Epithelial cell of proximal tubule (primary cell): Measurements from ENCODE around the gene NACAD. TPM values are rescaled to one million over a fixed set of nuclear protein-coding genes. Genes with fewer than 3 reads are reported as not detected.

ENCODE experiments used
- DNase-seq: peaks from one replicate; pipeline ENCODE4 v3.0.0-alpha.2; 2011; ENCODE audit warnings: low read depth
- H3K4me3 ChIP-seq: 2 replicates; pipeline ENCODE4 v1.5.1; 2011; ENCODE audit warnings: low read depth, mild to moderate bottlenecking, low read length
- total RNA-seq: library from RNA; depleted of rRNA; stranded (reverse); fragments of >200 nt; gene quantifications from 2 replicates; pipeline ENCODE4 v1.2.3, GENCODE V29; 2015
- TF ChIP-seq, protein P1 (sequence below): conservative IDR thresholded peaks from 2 replicates; pipeline ENCODE4 v1.5.1; 2012; ENCODE audit warnings: low read depth, mild to moderate bottlenecking, low read length

NACAD gene
- total RNA-seq, 1 donor from 2014 or later, result 7.9 TPM

GRCh38 chr7:45100761-45101480 is 12.2 kb upstream of the NACAD start:
- DNase-seq, result no peak
- no peak overlapping the region for H3K4me3 ChIP-seq
- TF ChIP-seq, protein P1, sequence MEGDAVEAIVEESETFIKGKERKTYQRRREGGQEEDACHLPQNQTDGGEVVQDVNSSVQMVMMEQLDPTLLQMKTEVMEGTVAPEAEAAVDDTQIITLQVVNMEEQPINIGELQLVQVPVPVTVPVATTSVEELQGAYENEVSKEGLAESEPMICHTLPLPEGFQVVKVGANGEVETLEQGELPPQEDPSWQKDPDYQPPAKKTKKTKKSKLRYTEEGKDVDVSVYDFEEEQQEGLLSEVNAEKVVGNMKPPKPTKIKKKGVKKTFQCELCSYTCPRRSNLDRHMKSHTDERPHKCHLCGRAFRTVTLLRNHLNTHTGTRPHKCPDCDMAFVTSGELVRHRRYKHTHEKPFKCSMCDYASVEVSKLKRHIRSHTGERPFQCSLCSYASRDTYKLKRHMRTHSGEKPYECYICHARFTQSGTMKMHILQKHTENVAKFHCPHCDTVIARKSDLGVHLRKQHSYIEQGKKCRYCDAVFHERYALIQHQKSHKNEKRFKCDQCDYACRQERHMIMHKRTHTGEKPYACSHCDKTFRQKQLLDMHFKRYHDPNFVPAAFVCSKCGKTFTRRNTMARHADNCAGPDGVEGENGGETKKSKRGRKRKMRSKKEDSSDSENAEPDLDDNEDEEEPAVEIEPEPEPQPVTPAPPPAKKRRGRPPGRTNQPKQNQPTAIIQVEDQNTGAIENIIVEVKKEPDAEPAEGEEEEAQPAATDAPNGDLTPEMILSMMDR, result no peak

DNA sequence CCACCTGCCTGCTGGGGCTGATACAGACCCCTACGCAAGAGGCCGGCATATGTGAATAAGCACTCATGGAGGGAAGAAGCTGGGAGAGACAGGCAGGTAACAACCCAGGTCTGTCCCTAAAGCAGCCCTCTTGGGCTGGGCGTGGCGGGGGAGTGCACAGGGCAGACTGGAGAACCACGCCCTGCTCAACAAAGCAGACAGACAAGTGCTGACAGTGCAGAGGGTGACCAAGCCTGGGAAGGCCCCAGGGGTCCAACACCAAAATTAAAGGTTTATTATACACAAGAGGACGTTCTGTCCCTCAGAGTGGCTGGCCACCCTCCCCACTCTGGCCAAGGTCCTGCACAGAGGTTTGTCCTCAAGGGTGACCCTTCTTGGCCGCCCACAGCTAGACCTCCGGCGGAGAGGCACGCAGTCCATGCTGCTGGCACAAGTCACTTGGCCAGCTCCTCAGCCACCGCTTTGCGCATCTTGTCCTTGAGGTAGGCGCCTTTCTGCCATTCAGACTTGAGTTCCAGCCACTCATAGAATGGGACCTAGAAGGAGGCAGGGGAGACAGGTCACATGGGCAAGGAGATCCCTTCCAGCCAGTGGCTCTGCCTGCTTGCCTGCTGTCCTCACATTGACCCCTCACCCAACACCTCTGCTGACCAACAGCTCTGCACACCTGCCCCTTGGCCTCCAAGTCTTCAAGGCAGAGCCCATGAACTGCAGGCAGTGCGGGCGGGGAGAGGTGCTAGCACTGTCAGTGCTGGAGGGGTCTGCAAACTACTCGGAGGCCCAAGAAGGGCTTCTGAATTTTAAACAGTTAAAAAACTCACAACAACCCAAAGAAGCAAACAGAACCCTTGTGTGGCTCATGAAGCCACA is 11.4 kb upstream of the NACAD start:
- DNase-seq, result no peak
- TF ChIP-seq, protein P1, result no peak
- H3K4me3 ChIP-seq, result no peak overlapping the region

DNA sequence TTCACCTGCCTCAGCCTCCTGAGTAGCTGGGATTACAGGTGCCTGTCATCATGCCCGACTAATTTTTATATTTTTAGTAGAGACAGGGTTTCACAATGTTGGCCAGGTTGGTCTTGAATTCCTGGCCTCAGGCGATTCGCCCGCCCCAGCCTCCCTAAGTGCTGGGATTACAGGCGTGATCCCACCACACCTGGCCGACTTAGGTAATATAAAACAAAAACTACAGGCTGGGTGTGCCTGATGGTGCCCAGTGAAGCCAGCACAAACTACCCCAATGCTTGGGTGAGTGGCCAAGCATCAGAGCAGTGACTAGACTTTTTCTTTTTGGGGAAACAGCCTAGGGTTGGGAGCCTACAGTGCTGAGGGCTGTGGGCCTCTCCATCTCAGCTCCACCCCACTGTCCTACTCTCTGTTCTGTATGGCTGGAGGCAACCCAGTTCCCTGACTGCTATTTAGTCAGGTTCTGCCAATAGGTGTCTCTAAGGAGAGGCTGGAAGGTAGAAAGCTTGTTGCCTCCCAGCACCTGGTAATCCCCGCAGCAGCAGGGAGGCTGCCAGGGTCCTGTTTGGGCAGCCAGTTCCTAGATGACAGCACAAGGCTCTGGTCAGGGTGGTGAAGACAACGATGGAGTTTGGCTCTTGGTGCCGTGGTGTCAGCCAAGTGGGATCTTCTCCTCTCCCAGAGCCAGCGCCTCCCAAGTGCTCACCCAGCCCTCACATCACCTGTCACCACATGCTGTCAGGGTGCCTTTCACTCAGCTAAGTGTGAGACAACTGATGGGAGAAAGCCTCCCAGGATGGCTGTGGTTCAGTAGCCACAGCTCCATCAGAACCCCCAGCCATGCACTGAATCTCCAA is 10.4 kb upstream of the NACAD start:
- TF ChIP-seq, protein P1, result no peak
- no peak for DNase-seq

DNA sequence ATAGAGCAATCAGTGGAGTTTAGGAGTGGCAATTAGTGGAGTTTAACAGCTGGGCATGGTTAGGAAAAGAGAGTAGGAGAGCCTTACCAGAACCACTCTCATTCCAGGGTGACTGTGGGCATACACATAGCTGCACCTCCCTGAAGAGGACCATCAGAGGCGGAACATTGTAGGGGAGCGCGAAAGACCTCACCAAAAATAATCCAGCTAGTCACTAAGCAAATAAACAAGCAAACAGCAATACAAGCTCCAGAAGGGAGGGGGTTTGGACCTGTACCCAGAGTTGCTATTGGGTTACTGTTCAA is 4.1 kb upstream of the NACAD start:
- no peak overlapping the region for H3K4me3 ChIP-seq
- DNase-seq, result no peak
- TF ChIP-seq, protein P1, result no peak

More for the DNA sequence above, 10.4 kb upstream of the NACAD start:
- no peak overlapping the region for H3K4me3 ChIP-seq

GRCh38 chr7:45092100-45092930 is 3.5 kb upstream of the NACAD start:
- H3K4me3 ChIP-seq, result no peak overlapping the region
- no peak for DNase-seq
- TF ChIP-seq, protein P1, result no peak

- peak overlapping the region; percentile 49 for H3K4me3 ChIP-seq
- DNase-seq, result no peak
- TF ChIP-seq, protein P1, result no peak
Measured at GRCh38 chr7:45089341-45089891, 647 bp upstream of the NACAD start.
